K562 (cell line): ENCODE results near the gene RHD. TPM values are rescaled to one million over a fixed set of nuclear protein-coding genes. Genes with fewer than 3 reads are reported as not detected.

Source experiments
- ATAC-seq: fragments of 200-7000 bp; cut with Tn5 transposase; 3 replicates; pipeline ENCODE4 v1.9.1; 2020; ENCODE audit warnings: moderate library complexity
- BruUV-seq: library from RNA; stranded (reverse); fragments of 400-500 nt; replicated peaks from 2 replicates; lab custom pipeline; 2021; lab: Mats Ljungman, UMichigan
- CTCF ChIA-PET: fragments of 300-600 bp; formaldehyde crosslinking; extraction: SDS; loops from one replicate; lab custom pipeline; 2021; ENCODE audit warnings: low intra/inter-chr PET ratio; lab: Yijun Ruan, JAX
- POLR2A ChIA-PET: fragments of 300-600, 350-650 bp; sonication (Branson Sonifier 250); formaldehyde crosslinking; extraction: SDS; loops from one replicate; lab custom pipeline; 2021; ENCODE audit warnings: antibody characterized with exemption, inconsistent platforms; lab: Yijun Ruan, JAX
- DNase-seq, 4 experiments: peaks; one replicate each; pipeline versions ENCODE4 v3.0.0 to v3.0.0-alpha.2; 2011 to 2018; ENCODE audit warnings: low spot score in 3 of 4, mixed read lengths in 3 of 4; ENCODE audit errors: extremely low read depth in 1 of 4
- FAIRE-seq: peaks from 2 replicates; lab custom pipeline; 2011; peaks lifted over from hg19 to GRCh38; lab: Jason Lieb, UNC
- H2AFZ ChIP-seq: 2 replicates; pipeline ENCODE4 v1.6.0; 2011; ENCODE audit warnings: low read depth, low read length, control low read depth, inconsistent platforms
- H3K27ac ChIP-seq: fragments of 200-600 bp; 3 replicates; pipeline ENCODE4 v1.8.0; 2011; ENCODE audit warnings: low read depth, mild to moderate bottlenecking, control low read depth, inconsistent platforms, low read length, moderate library complexity, mixed read lengths; ENCODE audit errors: extremely low read depth
- H3K27me3 ChIP-seq, 2 experiments: fragments of 300-600 bp in 1 of 2; 2 replicates in 1 of 2; 3 replicates in 1 of 2; pipeline versions ENCODE4 v1.6.0 to v1.8.0; 2011; ENCODE audit warnings: inconsistent platforms in 2 of 2, low read length in 2 of 2, mild to moderate bottlenecking in 1 of 2, mixed read lengths in 1 of 2, moderate library complexity in 1 of 2; ENCODE audit not compliant: control insufficient read depth in 2 of 2, insufficient read depth in 2 of 2
- H3K36me3 ChIP-seq: fragments of 300-600 bp; 3 replicates; pipeline ENCODE4 v1.8.0; 2011; ENCODE audit warnings: mild to moderate bottlenecking, low read length, inconsistent platforms; ENCODE audit not compliant: control insufficient read depth, insufficient read depth
- H3K4me1 ChIP-seq, 2 experiments: fragments of 200-600 bp in 1 of 2; replicated peaks in 1 of 2; 2 replicates in 1 of 2; 3 replicates in 1 of 2; pipeline versions ENCODE4 v1.5.1 to v1.8.0; 2011; ENCODE audit warnings: inconsistent platforms in 2 of 2, low read length in 2 of 2, mild to moderate bottlenecking in 1 of 2, mixed read lengths in 1 of 2, moderate library complexity in 1 of 2; ENCODE audit not compliant: control insufficient read depth in 2 of 2, insufficient read depth in 2 of 2
- H3K4me2 ChIP-seq: 2 replicates; pipeline ENCODE4 v1.6.1; 2011; ENCODE audit warnings: low read length, control low read depth, inconsistent platforms, mixed read lengths; ENCODE audit not compliant: insufficient read depth
- H3K4me3 ChIP-seq: fragments of 200-600 bp; sonication (generic), shearing (Covaris generic); 2 replicates; pipeline ENCODE4 v1.5.1; 2016; ENCODE audit warnings: control low read depth, inconsistent platforms
- H3K79me2 ChIP-seq: fragments of 200-600 bp; 3 replicates; pipeline ENCODE4 v1.8.0; 2011; ENCODE audit warnings: low read length, inconsistent platforms; ENCODE audit not compliant: control insufficient read depth, insufficient read depth
- H3K9ac ChIP-seq, 2 experiments: 2 replicates each; pipeline versions ENCODE4 v1.6.0 to v1.6.1; 2011; ENCODE audit warnings: low read depth in 2 of 2, low read length in 2 of 2, control low read depth in 1 of 2, inconsistent platforms in 1 of 2, mild to moderate bottlenecking in 1 of 2, mixed read lengths in 1 of 2; ENCODE audit not compliant: insufficient read depth in 1 of 2
- H3K9me1 ChIP-seq: one replicate; pipeline ENCODE4 v1.6.0; 2011; ENCODE audit warnings: inconsistent platforms, mild to moderate bottlenecking, low read length, moderate library complexity; ENCODE audit not compliant: control insufficient read depth, insufficient read depth
- H3K9me3 ChIP-seq: replicated peaks from 2 replicates; pipeline ENCODE4 v1.5.1; 2011; ENCODE audit warnings: low read depth, low read length, inconsistent platforms; ENCODE audit not compliant: control insufficient read depth, insufficient read depth
- H4K20me1 ChIP-seq: replicated peaks from 2 replicates; pipeline ENCODE4 v1.6.1; 2011; ENCODE audit warnings: low read length, inconsistent platforms, mixed read lengths; ENCODE audit not compliant: control insufficient read depth, insufficient read depth
- CREB5 ChIP-seq: fragments of 250-450 bp; sonication (Bioruptor Pico); IDR thresholded peaks from 2 replicates; pipeline ENCODE4 v1.5.0; 2020; ENCODE audit warnings: mild to moderate bottlenecking
- CREBBP ChIP-seq: IDR thresholded peaks from one replicate; pipeline ENCODE4 v1.6.1; 2012; ENCODE audit warnings: low read depth, mild to moderate bottlenecking, control low read depth, inconsistent platforms, low read length
- RFX7 ChIP-seq: fragments of 250-450 bp; sonication (Bioruptor Pico); IDR thresholded peaks from 2 replicates; pipeline ENCODE4 v1.5.1; 2021; ENCODE audit warnings: mild to moderate bottlenecking
- TCF7 ChIP-seq: sonication (generic); IDR thresholded peaks from 2 replicates; pipeline ENCODE4 v1.6.1; 2016; ENCODE audit warnings: antibody characterized with exemption, borderline replicate concordance
- THRA ChIP-seq: fragments of 450-650 bp; IDR thresholded peaks from 2 replicates; pipeline ENCODE4 v1.6.1; 2017; ENCODE audit warnings: mild to moderate bottlenecking, moderate library complexity
- ZBTB17 ChIP-seq: fragments of 450-650 bp; formaldehyde crosslinking; IDR thresholded peaks from 2 replicates; pipeline ENCODE4 v1.4.0; 2020; ENCODE audit warnings: mild to moderate bottlenecking
- WGBS: fragments of 100-300 bp; shearing (Covaris generic); methylation state at CpG from one replicate; pipeline ENCODE4 v1.1.6; 2016; ENCODE audit warnings: low coverage, mixed read lengths; ENCODE audit not compliant: insufficient coverage; ENCODE audit errors: missing lambda C conversion rate; 5-methylcytosine and 5-hydroxymethylcytosine counted together
- in situ Hi-C: fragments of 300-500 bp; cut with MboI; formaldehyde crosslinking; loops from 4 replicates; pipeline ENCODE4 v1.15.0; 2018; ENCODE audit warnings: inconsistent platforms, mixed read lengths
- intact Hi-C: fragments of 100-400 bp; cut with micrococcal nuclease; formaldehyde crosslinking; loops from 2 replicates; pipeline ENCODE4 v1.14.2; 2022
- polyA plus RNA-seq, 8 experiments: library from polyadenylated mRNA; depleted of rRNA in 4 of 8; stranded (reverse) in 5 of 8; unstranded in 3 of 8; fragments of >200 nt; fragmentation: Nextera tagmentation in 2 of 8; fragmentation: Illumina TruSeq in 1 of 8; extraction: Ambion mirVana in 2 of 8; extraction: Trizol in 1 of 8; gene quantifications; 2 replicates each; pipeline versions ENCODE4 v1.2.1 to v1.2.3, GENCODE V29; 2011 to 2014; ENCODE audit warnings: inconsistent platforms in 1 of 8, missing spikeins in 1 of 8
- total RNA-seq, 7 experiments: library from RNA; depleted of rRNA in 6 of 7; stranded (reverse); fragments of >200 nt in 6 of 7; fragmentation: Illumina TruSeq in 2 of 7; extraction: Trizol in 2 of 7; gene quantifications; 2 replicates each; pipeline versions ENCODE4 v1.2.1 to v1.2.3, GENCODE V29; 2011 to 2021; ENCODE audit warnings: low replicate concordance in 1 of 7
- TF ChIP-seq, protein P1 (sequence below): fragments of 250-450 bp; sonication (Bioruptor Pico); IDR thresholded peaks from 2 replicates; pipeline ENCODE4 v1.4.0; 2020
- TF ChIP-seq, protein P2 (sequence below): sonication (generic); formaldehyde crosslinking; IDR thresholded peaks from 2 replicates; pipeline ENCODE4 v1.8.1; 2022; ENCODE audit warnings: missing genetic modification reagents
- TF ChIP-seq, protein P3 (sequence below): fragments of 250-450 bp; sonication (Bioruptor Pico); IDR thresholded peaks from 2 replicates; pipeline ENCODE4 v1.8.0; 2021; ENCODE audit warnings: moderate library complexity, mild to moderate bottlenecking, inconsistent platforms

The RHD gene
- total and polyA plus RNA-seq, 9 of the 15 experiments (the other 6 are each of a cell fraction or from before 2014, with no cell fraction given) = 8.8 to 32.4 (median 15.0) TPM

GRCh38 chr1:25338986-25339385 is 66.7 kb downstream of the RHD start (continued):
- TF ChIP-seq, protein P1, sequence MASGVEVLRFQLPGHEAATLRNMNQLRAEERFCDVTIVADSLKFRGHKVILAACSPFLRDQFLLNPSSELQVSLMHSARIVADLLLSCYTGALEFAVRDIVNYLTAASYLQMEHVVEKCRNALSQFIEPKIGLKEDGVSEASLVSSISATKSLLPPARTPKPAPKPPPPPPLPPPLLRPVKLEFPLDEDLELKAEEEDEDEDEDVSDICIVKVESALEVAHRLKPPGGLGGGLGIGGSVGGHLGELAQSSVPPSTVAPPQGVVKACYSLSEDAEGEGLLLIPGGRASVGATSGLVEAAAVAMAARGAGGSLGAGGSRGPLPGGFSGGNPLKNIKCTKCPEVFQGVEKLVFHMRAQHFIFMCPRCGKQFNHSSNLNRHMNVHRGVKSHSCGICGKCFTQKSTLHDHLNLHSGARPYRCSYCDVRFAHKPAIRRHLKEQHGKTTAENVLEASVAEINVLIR (CRISPR knock-in tag) = no peak
- TF ChIP-seq CREB5 (CRISPR knock-in tag) (no peak), RFX7 (CRISPR knock-in tag) (no peak)
- TF ChIP-seq, protein P2, sequence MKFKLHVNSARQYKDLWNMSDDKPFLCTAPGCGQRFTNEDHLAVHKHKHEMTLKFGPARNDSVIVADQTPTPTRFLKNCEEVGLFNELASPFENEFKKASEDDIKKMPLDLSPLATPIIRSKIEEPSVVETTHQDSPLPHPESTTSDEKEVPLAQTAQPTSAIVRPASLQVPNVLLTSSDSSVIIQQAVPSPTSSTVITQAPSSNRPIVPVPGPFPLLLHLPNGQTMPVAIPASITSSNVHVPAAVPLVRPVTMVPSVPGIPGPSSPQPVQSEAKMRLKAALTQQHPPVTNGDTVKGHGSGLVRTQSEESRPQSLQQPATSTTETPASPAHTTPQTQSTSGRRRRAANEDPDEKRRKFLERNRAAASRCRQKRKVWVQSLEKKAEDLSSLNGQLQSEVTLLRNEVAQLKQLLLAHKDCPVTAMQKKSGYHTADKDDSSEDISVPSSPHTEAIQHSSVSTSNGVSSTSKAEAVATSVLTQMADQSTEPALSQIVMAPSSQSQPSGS (CRISPR knock-in tag) = no peak

DNA sequence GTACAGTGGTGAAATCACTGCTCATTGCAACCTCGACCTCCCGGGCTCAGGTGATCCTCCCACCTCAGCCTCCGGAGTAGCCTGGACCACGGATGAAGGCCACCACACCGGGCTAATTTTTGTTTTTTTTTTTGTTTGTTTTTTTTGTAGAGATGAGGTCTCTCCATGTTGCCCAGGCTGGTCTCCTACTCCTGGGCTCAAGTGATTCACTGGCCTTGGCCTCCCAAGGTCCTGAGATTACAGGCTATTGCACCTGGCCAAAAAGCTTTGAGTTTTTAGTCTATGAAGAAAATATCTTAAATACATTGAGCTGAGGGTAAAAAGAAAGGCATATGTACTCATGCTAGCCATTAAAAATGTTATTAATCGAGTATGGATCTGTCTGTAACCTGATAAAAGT is 69.4 kb downstream of the RHD start:
- peaks cover 64% of the 10 kb centered on the region for H3K79me2 ChIP-seq
- H2AFZ ChIP-seq = no peak overlapping the region
- no peaks in the 10 kb centered on the region for H3K27me3 ChIP-seq
- peaks cover 6 to 7% of the 10 kb centered on the region in 2 experiments; a peak in 4 of 5 replicates for H3K4me1 ChIP-seq
- no peak overlapping the region for H3K27ac ChIP-seq
- no peaks in the 10 kb centered on the region for H3K9me1 ChIP-seq
- H4K20me1 ChIP-seq = no peaks in the 10 kb centered on the region
- no peaks in the 10 kb centered on the region for H3K9me3 ChIP-seq
- no peak for DNase-seq
- ChIA-PET POLR2A (interaction anchor here (1.0 to 1.8 kb wide), 3 partner anchors 8 to 109 kb away, joined by 3 to 5 read pairs (median 3); no protein-coding TSS in a partner anchor), CTCF (no interaction called here)
- H3K4me3 ChIP-seq = no peak overlapping the region
- intact Hi-C loops = no loop called here
- no peak for FAIRE-seq
- 86% methylated on average over 6 of the region's 6 CpGs for WGBS
- no TSS peak for BruUV-seq
- no peak overlapping the region for H3K4me2 ChIP-seq
- no peak overlapping the region for H3K9ac ChIP-seq
- in situ Hi-C loops = no loop called here
- ATAC-seq = no peak
- H3K36me3 ChIP-seq = peaks cover 48% of the 10 kb centered on the region
- TF ChIP-seq THRA (no peak), CREBBP (no peak), ZBTB17 (CRISPR knock-in tag) (no peak), TCF7 (no peak)
- TF ChIP-seq, protein P3, sequence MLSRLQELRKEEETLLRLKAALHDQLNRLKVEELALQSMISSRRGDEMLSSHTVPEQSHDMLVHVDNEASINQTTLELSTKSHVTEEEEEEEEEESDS (CRISPR knock-in tag) = no peak
